GM12878 (cell line): Measurements from ENCODE around the gene FNDC3B. TPM values are rescaled to one million over a fixed set of nuclear protein-coding genes. Genes with fewer than 3 reads are reported as not detected.

ENCODE experiments used
- ATAC-seq: fragments of 200-7000 bp; cut with Tn5 transposase; 3 replicates; pipeline ENCODE4 v1.9.1; 2020; ENCODE audit warnings: mild to moderate bottlenecking, moderate library complexity
- BruUV-seq: library from RNA; stranded (reverse); fragments of 400-500 nt; replicated peaks from 2 replicates; lab custom pipeline; 2021; lab: Mats Ljungman, UMichigan
- CTCF ChIA-PET: fragments of 300-600 bp; sonication (Branson Sonifier 250); formaldehyde crosslinking; extraction: SDS; loops from one replicate; lab custom pipeline; 2021; ENCODE audit warnings: inconsistent platforms; lab: Yijun Ruan, JAX
- POLR2A ChIA-PET: fragments of 350-600 bp; formaldehyde crosslinking; extraction: SDS; loops from one replicate; lab custom pipeline; 2021; ENCODE audit warnings: inconsistent platforms; lab: Charles Lee
- RAD21 ChIA-PET: fragments of 300-600 bp; sonication (Branson Sonifier 250); formaldehyde crosslinking; loops from one replicate; lab custom pipeline; 2023; ENCODE audit warnings: antibody characterized with exemption; ENCODE audit not compliant: unreplicated experiment; lab: Charles Lee
- SMC1A ChIA-PET: fragments of 300-600 bp; sonication (Branson Sonifier 250); formaldehyde crosslinking; loops from one replicate; lab custom pipeline; 2023; ENCODE audit not compliant: unreplicated experiment, uncharacterized antibody; lab: Charles Lee
- DNase-seq: peaks from one replicate; pipeline ENCODE4 v3.0.0-alpha.2; 2011; ENCODE audit warnings: low read depth, low spot score
- FAIRE-seq: peaks from 3 replicates; lab custom pipeline; 2011; peaks lifted over from hg19 to GRCh38; lab: Jason Lieb, UNC
- H2AFZ ChIP-seq: 2 replicates; pipeline ENCODE4 v1.6.0; 2011; ENCODE audit warnings: low read depth, low read length, control low read depth; ENCODE audit not compliant: control insufficient read depth
- H3K27ac ChIP-seq: 2 replicates; pipeline ENCODE4 v1.5.1; 2011; ENCODE audit warnings: control low read depth; ENCODE audit not compliant: control insufficient read depth, insufficient read depth
- H3K27me3 ChIP-seq, 2 experiments: replicated peaks in 1 of 2; 2 replicates each; pipeline versions ENCODE4 v1.6.0 to v1.6.1; 2011; ENCODE audit warnings: low read length in 1 of 2; ENCODE audit not compliant: control insufficient read depth in 2 of 2, insufficient read depth in 2 of 2
- H3K36me3 ChIP-seq, 2 experiments: 2 replicates each; pipeline ENCODE4 v1.5.1; 2011; ENCODE audit warnings: low read length in 1 of 2; ENCODE audit not compliant: control insufficient read depth in 2 of 2, insufficient read depth in 2 of 2
- H3K4me1 ChIP-seq: 2 replicates; pipeline ENCODE4 v1.6.1; 2011; ENCODE audit warnings: mild to moderate bottlenecking, low read length, moderate library complexity, mixed read lengths; ENCODE audit not compliant: control insufficient read depth, insufficient read depth
- H3K4me2 ChIP-seq: 2 replicates; pipeline ENCODE4 v1.6.0; 2011; ENCODE audit warnings: control low read depth; ENCODE audit not compliant: control insufficient read depth, insufficient read depth
- H3K4me3 ChIP-seq: fragments of 200-600 bp; sonication (generic); 2 replicates; pipeline ENCODE4 v1.5.1; 2016
- H3K79me2 ChIP-seq: 2 replicates; pipeline ENCODE4 v1.6.0; 2011; ENCODE audit warnings: low read length; ENCODE audit not compliant: control insufficient read depth, insufficient read depth
- H3K9ac ChIP-seq: 2 replicates; pipeline ENCODE4 v1.8.0; 2011; ENCODE audit warnings: low read length, control low read depth, mixed read lengths; ENCODE audit not compliant: control insufficient read depth, insufficient read depth
- H3K9me3 ChIP-seq: replicated peaks from 3 replicates; pipeline ENCODE4 v1.5.1; 2011; ENCODE audit warnings: mild to moderate bottlenecking, low read length; ENCODE audit not compliant: control insufficient read depth, insufficient read depth
- H4K20me1 ChIP-seq: 2 replicates; pipeline ENCODE4 v1.6.0; 2011; ENCODE audit not compliant: control insufficient read depth, insufficient read depth
- BCLAF1 ChIP-seq: fragments of 450-650 bp; IDR thresholded peaks from 2 replicates; pipeline ENCODE4 v1.6.1; 2017; ENCODE audit warnings: antibody characterized with exemption, mild to moderate bottlenecking, moderate library complexity
- ELK1 ChIP-seq: IDR thresholded peaks from 2 replicates; pipeline ENCODE4 v1.6.1; 2012; ENCODE audit warnings: low read depth, low read length, improper control_type of control experiment
- IKZF2 ChIP-seq, 2 experiments: fragments of 450-650 bp; IDR thresholded peaks; 2 replicates each; pipeline ENCODE4 v1.6.1; 2017; ENCODE audit warnings: mild to moderate bottlenecking in 2 of 2, moderate library complexity in 2 of 2
- KLF5 ChIP-seq: fragments of 450-650 bp; IDR thresholded peaks from 2 replicates; pipeline ENCODE4 v1.6.1; 2014; ENCODE audit warnings: mild to moderate bottlenecking; ENCODE audit not compliant: partially characterized antibody
- PAX8 ChIP-seq: fragments of 450-650 bp; IDR thresholded peaks from 2 replicates; pipeline ENCODE4 v1.6.1; 2017; ENCODE audit warnings: mild to moderate bottlenecking, moderate library complexity
- POLR2A ChIP-seq: IDR thresholded peaks from 2 replicates; pipeline ENCODE4 v1.6.1; 2011; ENCODE audit warnings: low read depth, mild to moderate bottlenecking, low read length
- POU2F2 ChIP-seq: IDR thresholded peaks from 3 replicates; pipeline ENCODE4 v1.6.1; 2011; ENCODE audit warnings: low read depth, mild to moderate bottlenecking, low read length, borderline replicate concordance
- RUNX3 ChIP-seq: IDR thresholded peaks from 2 replicates; pipeline ENCODE4 v1.6.1; 2012; ENCODE audit warnings: low read length, inconsistent platforms
- SMAD5 ChIP-seq: IDR thresholded peaks from 2 replicates; pipeline ENCODE4 v1.6.1; 2016; ENCODE audit warnings: antibody characterized with exemption, low read depth
- SRF ChIP-seq, 2 experiments: IDR thresholded peaks; 2 replicates each; pipeline ENCODE4 v1.6.1; 2011; ENCODE audit warnings: low read depth in 2 of 2, low read length in 2 of 2, mild to moderate bottlenecking in 1 of 2, moderate library complexity in 1 of 2
- TCF3 ChIP-seq: IDR thresholded peaks from 2 replicates; pipeline ENCODE4 v1.6.1; 2012; ENCODE audit warnings: low read depth, mild to moderate bottlenecking, low read length, borderline replicate concordance; ENCODE audit not compliant: insufficient read depth
- WGBS: methylation state at CpG from one replicate; pipeline ENCODE4 v1.1.6; 2016; ENCODE audit warnings: low lambda C conversion rate; ENCODE audit not compliant: insufficient replicate concordance, insufficient coverage; ENCODE audit errors: missing lambda C conversion rate; 5-methylcytosine and 5-hydroxymethylcytosine counted together
- in situ Hi-C: fragments of 300-500 bp; cut with MboI; formaldehyde crosslinking; loops from 9 replicates; pipeline ENCODE4 v1.14.3; 2018; ENCODE audit warnings: mixed read lengths
- intact Hi-C: fragments of 100-400 bp; cut with micrococcal nuclease; formaldehyde crosslinking; loops from one replicate; pipeline ENCODE4 v1.14.2; 2022; ENCODE audit not compliant: unreplicated experiment
- polyA plus RNA-seq, 11 experiments: library from polyadenylated mRNA; depleted of rRNA in 4 of 11; unstranded in 6 of 11; stranded (reverse) in 5 of 11; fragments of >200 nt; fragmentation: Nextera tagmentation in 4 of 11; fragmentation: Illumina TruSeq in 1 of 11; extraction: Ambion mirVana in 4 of 11; extraction: Trizol in 1 of 11; gene quantifications; 1 replicate in 1 of 11; 2 replicates in 10 of 11; pipeline versions ENCODE4 v1.2.1 to v1.2.3, GENCODE V29; 2011 to 2016; ENCODE audit warnings: inconsistent platforms in 2 of 11, missing spikeins in 2 of 11, low read depth in 1 of 11
- total RNA-seq, 4 experiments: library from RNA; depleted of rRNA in 3 of 4; stranded (reverse); fragments of >200 nt in 3 of 4; fragmentation: Illumina TruSeq in 1 of 4; extraction: Trizol in 1 of 4; gene quantifications; 2 replicates each; pipeline versions ENCODE4 v1.2.1 to v1.2.3, GENCODE V29; 2013 to 2021

The FNDC3B gene
- total and polyA plus RNA-seq, 10 of the 15 experiments (the other 5 are each of a cell fraction or from before 2014, with no cell fraction given) = 7.9 to 35.0 (median 18.5) TPM

- H3K4me2 ChIP-seq = no peak overlapping the region
- no peak for FAIRE-seq
- ChIA-PET RAD21 (no interaction called here), CTCF (no interaction called here), POLR2A (interaction anchor here (0.5 to 1.2 kb wide), 4 partner anchors 16 to 839 kb away, joined by 3 to 4 read pairs (median 3); no protein-coding TSS in a partner anchor), SMC1A (interaction anchor here (0.6 to 1.1 kb wide), 3 partner anchors 17 to 66 kb away, joined by 3 read pairs; no protein-coding TSS in a partner anchor)
- H3K27me3 ChIP-seq = no peaks in the 10 kb centered on the region
- H3K9me3 ChIP-seq = no peaks in the 10 kb centered on the region
- no peak overlapping the region for H3K9ac ChIP-seq
- WGBS = 94% methylated on average over 2 of the region's 2 CpGs
- H3K27ac ChIP-seq = no peak overlapping the region
- in situ Hi-C loops = no loop called here
- H3K36me3 ChIP-seq = peaks cover 2 to 9% of the 10 kb centered on the region in 2 experiments; a peak in 2 of 4 replicates
- no TSS peak for BruUV-seq
- no peak for ATAC-seq
- H3K4me3 ChIP-seq = no peak overlapping the region
- peaks cover 48% of the 10 kb centered on the region for H3K79me2 ChIP-seq
- peaks cover 7% of the 10 kb centered on the region for H3K4me1 ChIP-seq
- H4K20me1 ChIP-seq = no peaks in the 10 kb centered on the region; the same call in 1 of the 2 replicates
- TF ChIP-seq TCF3 (no peak), IKZF2 (IDR thresholded peaks at IDR 0.05) (no peak), ELK1 (no peak), RUNX3 (no peak), POLR2A (no peak), SRF (IDR thresholded peaks at IDR 0.05; ENCODE audit: low read depth in 2 of 2, low read length in 2 of 2) (no peak), KLF5 (no peak), PAX8 (no peak), POU2F2 (no peak), SMAD5 (no peak), BCLAF1 (no peak)
- DNase-seq = no peak
- intact Hi-C loops = no loop called here
- H2AFZ ChIP-seq = no peak overlapping the region
Observed at GRCh38 chr3:172070802-172071201, 31.4 kb downstream of the FNDC3B start.
